Activated CD8-positive, alpha-beta memory T cell treated with anti-CD3 and anti-CD28 coated beads for 4 hours (primary cell): Measurements from ENCODE around the gene PAPPA.

Experiments used
- DNase-seq, 2 donors: peaks; one replicate each; pipeline ENCODE4 v3.0.0-alpha.2; 2020; ENCODE audit warnings: low read depth in 2 of 2

The PAPPA gene

DNA sequence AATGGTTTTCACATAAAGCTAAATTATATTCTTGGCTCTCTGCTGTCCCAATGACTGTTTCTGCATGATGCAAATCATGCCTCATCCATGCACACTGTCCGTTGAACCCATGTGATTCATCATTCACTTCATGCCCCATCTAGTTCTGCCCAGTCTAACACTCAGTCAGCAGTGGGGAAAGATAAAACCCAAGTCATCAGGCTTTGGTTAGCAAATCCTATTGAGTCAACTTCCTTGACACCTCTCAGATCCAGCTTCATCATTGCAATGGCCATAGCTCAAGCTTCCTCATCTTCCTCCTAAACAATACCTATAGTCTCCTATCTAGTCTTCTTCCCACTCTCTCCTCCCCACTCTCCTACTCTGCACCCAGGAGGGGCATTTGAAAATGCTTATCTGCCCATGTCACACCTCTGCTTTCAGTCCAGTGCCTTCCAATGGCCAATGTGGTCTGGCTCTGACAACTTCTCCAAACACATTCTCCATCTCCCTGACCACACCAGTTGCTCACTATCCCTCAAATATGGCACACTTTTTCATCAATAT is 267.5 kb downstream of the PAPPA start:
- no peak for DNase-seq

- no peak for DNase-seq
Measured at GRCh38 chr9:116422119-116422979, 268.8 kb downstream of the PAPPA start.

GRCh38 chr9:116423149-116423548 is 269.6 kb downstream of the PAPPA start:
- DNase-seq, result no peak

- no peak for DNase-seq
Measured at GRCh38 chr9:116425244-116425643, 271.7 kb downstream of the PAPPA start.

DNA sequence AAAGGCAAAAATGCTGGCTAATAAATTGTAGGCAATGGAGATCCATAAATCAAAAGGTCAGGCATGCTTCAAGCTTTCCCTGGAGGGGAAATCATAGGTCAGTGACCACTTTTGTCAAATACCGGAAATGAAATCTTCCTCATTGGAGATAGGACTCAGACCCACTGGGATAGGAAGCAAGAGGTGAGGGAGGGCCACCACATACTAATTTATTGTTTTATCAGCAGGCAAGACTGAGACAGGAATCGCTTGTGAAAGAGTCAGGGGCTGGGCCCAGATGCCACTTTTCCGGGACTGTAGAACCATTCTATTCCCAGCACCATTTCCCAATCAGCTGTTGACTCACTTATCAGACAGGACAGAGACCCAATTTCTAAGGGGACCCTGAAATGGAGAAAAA is 277.3 kb downstream of the PAPPA start:
- DNase-seq, result no peak

DNA sequence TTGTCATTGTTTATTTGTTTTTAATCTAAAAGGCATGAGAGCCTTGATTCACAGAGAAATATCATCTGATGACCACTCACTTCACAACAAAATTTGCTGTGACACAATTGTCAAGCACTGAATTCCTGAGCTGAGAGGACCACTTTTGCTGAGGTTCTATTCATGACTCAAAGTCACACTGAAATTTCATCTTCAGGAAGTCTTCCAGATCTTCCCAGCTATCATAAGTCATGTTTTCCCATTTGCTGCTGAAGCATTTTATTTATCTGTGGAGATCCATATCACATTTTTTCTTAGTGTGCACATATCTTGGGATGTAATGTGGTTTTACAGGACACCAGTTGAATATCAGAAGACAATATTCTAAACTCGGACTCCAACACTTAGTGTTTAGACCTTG is 278.5 kb downstream of the PAPPA start:
- DNase-seq, result no peak

DNA sequence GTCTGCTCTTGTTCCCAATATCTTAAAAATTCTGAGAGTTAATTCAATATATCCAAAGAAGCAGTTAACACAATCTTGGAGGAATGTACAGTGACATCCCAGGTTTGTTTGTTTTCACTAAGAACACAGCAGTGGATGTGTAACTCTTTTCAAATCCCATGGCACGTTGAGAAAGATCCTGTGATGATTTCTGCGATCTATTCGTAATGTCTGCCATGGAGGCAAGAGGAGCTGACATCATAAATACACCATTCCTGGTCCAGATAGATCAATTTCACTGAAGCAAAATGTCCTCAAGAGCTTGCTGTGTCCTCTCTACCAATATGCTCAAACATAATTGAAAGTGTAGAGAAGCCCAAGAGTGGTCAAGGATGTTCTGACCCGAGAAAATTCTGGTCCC is 280.7 kb downstream of the PAPPA start:
- no peak for DNase-seq

- no peak for DNase-seq
Measured at GRCh38 chr9:116435706-116436105, 282.1 kb downstream of the PAPPA start.

DNA sequence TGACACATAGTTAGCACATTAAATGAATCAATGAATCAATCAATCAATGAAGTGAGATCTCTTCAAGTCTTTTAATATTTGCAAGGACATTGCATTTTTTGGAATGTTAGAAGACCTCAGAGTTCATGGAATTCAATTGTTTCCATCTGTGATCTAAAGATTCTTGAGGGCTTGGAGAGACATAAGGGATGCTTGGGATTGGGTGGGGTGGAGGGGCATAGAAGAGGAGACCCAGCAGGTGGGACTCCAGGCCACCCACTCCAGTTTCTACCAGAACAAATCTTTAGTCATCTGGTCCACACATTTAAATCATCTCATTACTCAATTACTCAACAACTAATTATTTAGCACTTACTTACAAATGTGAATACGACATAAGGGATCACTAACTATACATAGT is 282.5 kb downstream of the PAPPA start:
- DNase-seq, result no peak

GRCh38 chr9:116437411-116438370 is 284.1 kb downstream of the PAPPA start:
- DNase-seq, result no peak

- no peak for DNase-seq
Measured at GRCh38 chr9:116442528-116442927, 288.9 kb downstream of the PAPPA start.

GRCh38 chr9:116447934-116448333 is 294.3 kb downstream of the PAPPA start:
- DNase-seq, result no peak

- DNase-seq, result no peak
Measured at GRCh38 chr9:116448431-116448830, 294.8 kb downstream of the PAPPA start.

- DNase-seq, result no peak
Measured at GRCh38 chr9:116449949-116450348, 296.4 kb downstream of the PAPPA start.

GRCh38 chr9:116450378-116451139 is 297.0 kb downstream of the PAPPA start:
- no peak for DNase-seq

DNA sequence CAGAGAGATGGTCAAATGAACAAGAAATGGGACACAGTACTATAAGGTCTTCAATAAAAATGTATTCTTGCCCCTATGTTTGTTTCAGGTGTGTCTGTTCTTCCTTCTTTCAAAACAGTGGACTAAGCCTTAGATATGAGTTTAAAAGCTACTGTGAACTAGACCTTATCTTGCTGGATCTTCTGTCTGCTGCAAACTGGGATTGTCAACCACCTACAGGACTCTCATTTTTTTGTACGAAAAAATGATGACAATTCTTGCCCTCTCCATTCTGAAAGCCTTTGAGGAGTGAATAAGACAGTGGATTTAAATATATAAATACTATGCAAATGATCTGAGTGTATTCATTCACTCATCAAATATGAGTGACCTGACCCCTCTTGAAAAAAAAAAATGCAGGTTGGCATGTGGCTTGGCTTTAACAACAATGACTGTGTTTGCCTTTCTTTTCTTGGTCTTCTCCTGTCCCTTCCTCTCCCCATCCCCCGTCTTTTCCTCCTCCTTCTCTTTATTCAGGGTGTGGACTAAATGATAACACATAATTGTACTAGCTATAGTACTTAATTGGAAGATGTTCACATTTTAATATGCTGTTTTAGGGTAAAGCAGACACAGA is 298.0 kb downstream of the PAPPA start:
- no peak for DNase-seq
